Caco-2 (cell line): ENCODE measurements around the gene PRPSAP2. TPM values are rescaled to one million over a fixed set of nuclear protein-coding genes. Genes with fewer than 3 reads are reported as not detected.
A peak's percentile ranks its signal among the peaks of the same experiment; 100 is the strongest.

Experiments
- BruUV-seq: library from RNA; stranded (reverse); fragments of 400-500 nt; replicated peaks from 2 replicates; lab custom pipeline; 2021; lab: Mats Ljungman, UMichigan
- CTCF ChIA-PET: fragments of 300-600 bp; sonication (Branson Sonifier 250); formaldehyde crosslinking; loops from one replicate; lab custom pipeline; 2022; ENCODE audit warnings: antibody characterized with exemption; lab: Charles Lee
- POLR2A ChIA-PET: fragments of 300-600 bp; sonication (Branson Sonifier 250); formaldehyde crosslinking; loops from one replicate; lab custom pipeline; 2022; ENCODE audit warnings: antibody characterized with exemption; lab: Charles Lee
- DNase-seq, 2 experiments: peaks; one replicate each; pipeline versions ENCODE4 v3.0.0 to v3.0.0-alpha.2; 2020 to 2022
- H3K27me3 ChIP-seq: replicated peaks from 2 replicates; pipeline ENCODE4 v1.6.0; 2011; ENCODE audit warnings: low read length; ENCODE audit not compliant: control insufficient read depth, insufficient read depth
- H3K36me3 ChIP-seq: 2 replicates; pipeline ENCODE4 v1.5.1; 2011; ENCODE audit warnings: low read length; ENCODE audit not compliant: control insufficient read depth, insufficient read depth
- H3K4me1 ChIP-seq: fragments of 250-450 bp; sonication (Bioruptor Pico); 2 replicates; pipeline ENCODE4 v1.5.1; 2020; ENCODE audit warnings: mild to moderate bottlenecking
- H3K4me3 ChIP-seq: 2 replicates; pipeline ENCODE4 v1.5.1; 2011; ENCODE audit warnings: low read depth, mild to moderate bottlenecking, control low read depth, low read length
- H3K9me3 ChIP-seq: fragments of 250-450 bp; sonication (Bioruptor Pico); 2 replicates; pipeline ENCODE4 v1.5.1; 2020; ENCODE audit warnings: mild to moderate bottlenecking, moderate library complexity
- H3K27ac Mint-ChIP-seq: one replicate; pipeline ENCODE4 v1.8.0; 2022; ENCODE audit warnings: mixed read lengths; ENCODE audit not compliant: unreplicated experiment
- H3K27me3 Mint-ChIP-seq: one replicate; pipeline ENCODE4 v1.8.0; 2022; ENCODE audit warnings: mixed read lengths; ENCODE audit not compliant: insufficient read depth, unreplicated experiment
- H3K36me3 Mint-ChIP-seq: one replicate; pipeline ENCODE4 v1.8.0; 2022; ENCODE audit warnings: mild to moderate bottlenecking, mixed read lengths; ENCODE audit not compliant: insufficient read depth, unreplicated experiment
- H3K4me1 Mint-ChIP-seq: one replicate; pipeline ENCODE4 v1.8.0; 2022; ENCODE audit warnings: low read depth, mixed read lengths; ENCODE audit not compliant: unreplicated experiment
- H3K4me3 Mint-ChIP-seq: one replicate; pipeline ENCODE4 v1.8.0; 2022; ENCODE audit warnings: mild to moderate bottlenecking, moderate library complexity, mixed read lengths; ENCODE audit not compliant: unreplicated experiment
- H3K9me3 Mint-ChIP-seq: one replicate; pipeline ENCODE4 v1.8.0; 2022; ENCODE audit warnings: mixed read lengths; ENCODE audit not compliant: unreplicated experiment
- intact Hi-C: fragments of 100-400 bp; cut with micrococcal nuclease; formaldehyde crosslinking; loops from one replicate; pipeline ENCODE4 v1.10.0; 2022; ENCODE audit not compliant: unreplicated experiment
- total RNA-seq: library from RNA; stranded (reverse); gene quantifications from 2 replicates; pipeline ENCODE4 v1.2.3, GENCODE V29; 2022
- TF ChIP-seq, protein P1 (sequence below), 2 experiments: fragments of 200-600 bp in 1 of 2; IDR thresholded peaks; 1 replicate in 1 of 2; 2 replicates in 1 of 2; pipeline versions ENCODE4 v1.5.1 to v1.8.0; 2011 to 2022; ENCODE audit warnings: antibody characterized with exemption in 1 of 2, control low read depth in 1 of 2, inconsistent platforms in 1 of 2, low read depth in 1 of 2, low read length in 1 of 2, mild to moderate bottlenecking in 1 of 2, moderate library complexity in 1 of 2; ENCODE audit not compliant: insufficient read depth in 1 of 2, severe bottlenecking in 1 of 2, unreplicated experiment in 1 of 2

Gene PRPSAP2
- total RNA-seq, 1 experiment from 2014 or later, result 49.0 TPM

DNA sequence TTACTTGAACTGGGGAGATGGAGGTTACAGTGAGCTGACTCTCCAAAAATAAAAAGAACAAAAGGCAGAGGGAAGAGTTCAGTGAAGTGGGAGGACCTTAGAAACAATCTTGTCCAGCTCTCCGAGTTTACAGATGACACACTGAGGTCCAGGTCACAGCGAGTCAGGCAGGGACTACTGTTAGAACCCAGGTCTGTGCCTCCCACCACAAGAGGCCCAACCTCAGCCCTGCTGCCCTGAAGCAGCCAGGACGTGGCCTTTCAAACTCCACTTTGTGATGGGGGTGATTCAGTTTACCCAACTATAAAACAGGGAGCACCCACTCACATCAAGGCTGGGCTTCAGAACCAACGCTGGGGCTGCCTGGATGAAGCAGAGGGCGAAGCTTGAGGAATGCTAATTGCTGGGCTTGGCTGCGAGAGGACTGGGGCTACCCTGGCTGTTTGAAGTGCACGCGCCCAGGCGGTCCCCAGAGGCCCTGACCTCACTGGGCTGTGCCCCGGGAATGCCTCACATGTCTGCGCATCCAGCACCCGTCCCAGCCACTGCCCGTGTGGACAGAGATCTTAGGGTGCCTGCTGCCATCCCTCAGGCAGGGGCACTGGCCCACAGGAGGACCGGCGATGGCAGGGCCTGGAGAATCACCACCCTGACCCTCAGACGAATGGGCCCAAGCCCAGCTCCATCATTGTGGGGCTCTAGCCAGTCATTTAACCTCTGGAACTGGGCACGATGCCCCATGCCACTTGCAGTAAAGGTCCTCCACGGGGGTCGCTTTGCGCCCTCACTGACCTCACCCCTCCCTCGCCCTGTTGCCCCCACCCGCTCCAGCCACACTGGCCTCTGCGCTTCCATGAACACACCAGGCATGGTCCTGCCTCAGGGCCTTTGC is 105.4 kb downstream of the PRPSAP2 start:
- Mint-ChIP-seq H3K27me3 (no peaks in the 10 kb centered on the region), H3K4me3 (no peak overlapping the region), H3K27ac (peak overlapping the region; percentile 19), H3K36me3 (peaks cover 5% of the 10 kb centered on the region), H3K4me1 (peaks cover 11% of the 10 kb centered on the region), H3K9me3 (no peaks in the 10 kb centered on the region)
- POLR2A ChIA-PET, result no interaction called here
- DNase-seq, result peak in 1 of 2 experiments; percentile 61
- H3K4me3 ChIP-seq, result no peak overlapping the region
- TF ChIP-seq, protein P1, sequence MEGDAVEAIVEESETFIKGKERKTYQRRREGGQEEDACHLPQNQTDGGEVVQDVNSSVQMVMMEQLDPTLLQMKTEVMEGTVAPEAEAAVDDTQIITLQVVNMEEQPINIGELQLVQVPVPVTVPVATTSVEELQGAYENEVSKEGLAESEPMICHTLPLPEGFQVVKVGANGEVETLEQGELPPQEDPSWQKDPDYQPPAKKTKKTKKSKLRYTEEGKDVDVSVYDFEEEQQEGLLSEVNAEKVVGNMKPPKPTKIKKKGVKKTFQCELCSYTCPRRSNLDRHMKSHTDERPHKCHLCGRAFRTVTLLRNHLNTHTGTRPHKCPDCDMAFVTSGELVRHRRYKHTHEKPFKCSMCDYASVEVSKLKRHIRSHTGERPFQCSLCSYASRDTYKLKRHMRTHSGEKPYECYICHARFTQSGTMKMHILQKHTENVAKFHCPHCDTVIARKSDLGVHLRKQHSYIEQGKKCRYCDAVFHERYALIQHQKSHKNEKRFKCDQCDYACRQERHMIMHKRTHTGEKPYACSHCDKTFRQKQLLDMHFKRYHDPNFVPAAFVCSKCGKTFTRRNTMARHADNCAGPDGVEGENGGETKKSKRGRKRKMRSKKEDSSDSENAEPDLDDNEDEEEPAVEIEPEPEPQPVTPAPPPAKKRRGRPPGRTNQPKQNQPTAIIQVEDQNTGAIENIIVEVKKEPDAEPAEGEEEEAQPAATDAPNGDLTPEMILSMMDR (IDR thresholded peaks at IDR 0.05; ENCODE audit: insufficient read depth in 1 of 2, low read depth in 1 of 2, low read length in 1 of 2, severe bottlenecking in 1 of 2, unreplicated experiment in 1 of 2), result no peak
- H3K4me1 ChIP-seq, result peaks cover 26% of the 10 kb centered on the region
- H3K9me3 ChIP-seq, result no peaks in the 10 kb centered on the region
- no peaks in the 10 kb centered on the region for H3K36me3 ChIP-seq
- no TSS peak for BruUV-seq
- H3K27me3 ChIP-seq, result no peaks in the 10 kb centered on the region
- intact Hi-C loops, result loop anchor here (10.0 kb wide), 1 partner anchor 149 kb away; no protein-coding TSS in a partner anchor
- CTCF ChIA-PET, result interaction anchor here (1.1 kb wide), 1 partner anchor 24 kb away, joined by 3 read pairs; no protein-coding TSS in a partner anchor

DNA sequence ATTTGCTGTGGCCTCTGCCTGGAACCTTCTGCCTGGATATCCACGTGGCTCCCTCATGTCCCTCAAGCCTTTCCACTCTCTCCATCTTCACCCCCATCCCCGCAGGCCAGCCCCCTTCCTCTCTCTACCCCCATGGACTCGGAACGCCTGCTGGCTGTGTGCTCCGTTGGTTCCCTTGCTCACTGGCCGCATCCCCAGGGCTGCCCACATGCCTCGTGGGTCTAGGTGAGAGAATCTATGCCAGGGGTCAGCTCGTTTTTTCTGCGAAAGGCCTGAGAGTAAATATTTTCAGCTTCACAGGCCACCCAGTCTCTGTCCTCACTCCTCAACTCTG is 106.1 kb downstream of the PRPSAP2 start:
- peaks cover 31% of the 10 kb centered on the region for H3K4me1 ChIP-seq
- Mint-ChIP-seq H3K9me3 (no peaks in the 10 kb centered on the region), H3K4me1 (peaks cover 11% of the 10 kb centered on the region), H3K27me3 (no peaks in the 10 kb centered on the region), H3K27ac (peak overlapping the region; percentile 13), H3K36me3 (peaks cover 8% of the 10 kb centered on the region), H3K4me3 (no peak overlapping the region)
- H3K9me3 ChIP-seq, result no peaks in the 10 kb centered on the region
- POLR2A ChIA-PET, result no interaction called here
- intact Hi-C loops, result loop anchor here (10.0 kb wide), 1 partner anchor 149 kb away; no protein-coding TSS in a partner anchor
- CTCF ChIA-PET, result no interaction called here
- BruUV-seq, result no TSS peak
- no peaks in the 10 kb centered on the region for H3K27me3 ChIP-seq
- no peaks in the 10 kb centered on the region for H3K36me3 ChIP-seq
- H3K4me3 ChIP-seq, result no peak overlapping the region
- TF ChIP-seq, protein P1 (IDR thresholded peaks at IDR 0.05; ENCODE audit: insufficient read depth in 1 of 2, low read depth in 1 of 2, low read length in 1 of 2, severe bottlenecking in 1 of 2, unreplicated experiment in 1 of 2), result no peak
- no peak for DNase-seq

DNA sequence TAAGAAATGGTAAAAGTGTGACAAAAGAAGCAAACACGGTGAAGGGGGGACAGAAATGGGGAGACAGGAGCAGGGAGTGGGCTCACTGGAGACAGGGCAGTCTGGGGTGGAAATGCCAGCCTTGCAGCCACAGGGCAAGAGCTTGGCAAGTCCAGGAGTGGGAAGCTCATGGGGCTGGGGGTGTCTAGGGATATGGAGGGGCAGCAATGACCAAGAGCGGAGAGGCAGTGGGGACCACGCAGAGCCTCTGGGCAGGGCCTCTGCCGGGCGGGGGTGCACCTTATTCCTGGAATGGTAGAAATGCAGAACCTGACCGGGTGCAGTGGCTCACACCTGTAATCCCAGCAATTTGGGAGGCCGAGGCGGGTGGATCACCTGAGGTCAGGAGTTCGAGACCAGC is 106.6 kb downstream of the PRPSAP2 start:
- TF ChIP-seq, protein P1 (IDR thresholded peaks at IDR 0.05; ENCODE audit: insufficient read depth in 1 of 2, low read depth in 1 of 2, low read length in 1 of 2, severe bottlenecking in 1 of 2, unreplicated experiment in 1 of 2), result no peak
- Mint-ChIP-seq H3K27ac (peak overlapping the region; percentile 13), H3K4me1 (peaks cover 11% of the 10 kb centered on the region), H3K4me3 (no peak overlapping the region), H3K36me3 (peaks cover 13% of the 10 kb centered on the region), H3K27me3 (no peaks in the 10 kb centered on the region), H3K9me3 (no peaks in the 10 kb centered on the region)
- POLR2A ChIA-PET, result no interaction called here
- Histone ChIP-seq H3K4me3 (no peak overlapping the region), H3K36me3 (no peaks in the 10 kb centered on the region), H3K27me3 (no peaks in the 10 kb centered on the region), H3K9me3 (no peaks in the 10 kb centered on the region), H3K4me1 (peaks cover 37% of the 10 kb centered on the region)
- BruUV-seq, result no TSS peak
- CTCF ChIA-PET, result no interaction called here
- no peak for DNase-seq
- intact Hi-C loops, result loop anchor here (10.0 kb wide), 1 partner anchor 150 kb away; no protein-coding TSS in a partner anchor
